SK-N-SH treated with all-trans-retinoic acid at 6 μM for 48 hours (cell line): ENCODE measurements around the gene MZB1.

Experiments used
- ATAC-seq: fragments of 200-7000 bp; cut with Tn5 transposase; 3 replicates; pipeline ENCODE4 v1.9.1; 2020; ENCODE audit warnings: mild to moderate bottlenecking, moderate library complexity
- BACH2 ChIP-seq: fragments of 250-450 bp; sonication (Bioruptor Pico); IDR thresholded peaks from 2 replicates; pipeline ENCODE4 v1.9.0; 2021; ENCODE audit warnings: mild to moderate bottlenecking, borderline replicate concordance
- CREB5 ChIP-seq: fragments of 250-450 bp; sonication (Bioruptor Pico); IDR thresholded peaks from 2 replicates; pipeline ENCODE4 v1.5.1; 2020; ENCODE audit warnings: low read depth, mild to moderate bottlenecking, moderate library complexity
- CSRNP3 ChIP-seq: fragments of 250-450 bp; sonication (Bioruptor Pico); IDR thresholded peaks from 2 replicates; pipeline ENCODE4 v1.5.1; 2021; ENCODE audit warnings: mild to moderate bottlenecking, moderate library complexity
- ESRRG ChIP-seq: fragments of 250-450 bp; sonication (Bioruptor Pico); IDR thresholded peaks from 2 replicates; pipeline ENCODE4 v1.6.1; 2021; ENCODE audit warnings: mild to moderate bottlenecking
- GLIS3 ChIP-seq: fragments of 250-450 bp; sonication (Bioruptor Pico); IDR thresholded peaks from 2 replicates; pipeline ENCODE4 v1.5.0; 2020; ENCODE audit warnings: mild to moderate bottlenecking, moderate library complexity
- ISL1 ChIP-seq: fragments of 250-450 bp; sonication (Bioruptor Pico); IDR thresholded peaks from 2 replicates; pipeline ENCODE4 v2.1.2; 2022; ENCODE audit warnings: mild to moderate bottlenecking, moderate library complexity
- OSR1 ChIP-seq: fragments of 250-450 bp; sonication (Bioruptor Pico); IDR thresholded peaks from 2 replicates; pipeline ENCODE4 v1.8.0; 2022; ENCODE audit warnings: moderate library complexity, mild to moderate bottlenecking, inconsistent platforms
- PATZ1 ChIP-seq: fragments of 250-450 bp; sonication (Bioruptor Pico); IDR thresholded peaks from 2 replicates; pipeline ENCODE4 v1.8.0; 2020; ENCODE audit warnings: mild to moderate bottlenecking, moderate library complexity, borderline replicate concordance
- POU6F1 ChIP-seq: fragments of 250-450 bp; sonication (Bioruptor Pico); IDR thresholded peaks from 2 replicates; pipeline ENCODE4 v1.8.0; 2021; ENCODE audit warnings: low read depth, mild to moderate bottlenecking, moderate library complexity, borderline replicate concordance
- PPARA ChIP-seq: fragments of 250-450 bp; sonication (Bioruptor Pico); IDR thresholded peaks from 2 replicates; pipeline ENCODE4 v1.5.0; 2020; ENCODE audit warnings: mild to moderate bottlenecking, borderline replicate concordance
- SNAI2 ChIP-seq: fragments of 250-450 bp; sonication (Bioruptor Pico); IDR thresholded peaks from 2 replicates; pipeline ENCODE4 v1.5.0; 2020; ENCODE audit warnings: mild to moderate bottlenecking, moderate library complexity
- TCF4 ChIP-seq: fragments of 250-450 bp; sonication (Bioruptor Pico); IDR thresholded peaks from 2 replicates; pipeline ENCODE4 v1.8.0; 2021; ENCODE audit warnings: mild to moderate bottlenecking, moderate library complexity, borderline replicate concordance
- TOX ChIP-seq: fragments of 250-450 bp; sonication (Bioruptor Pico); IDR thresholded peaks from 2 replicates; pipeline ENCODE4 v1.8.0; 2021; ENCODE audit warnings: mild to moderate bottlenecking, moderate library complexity, borderline replicate concordance
- TSHZ2 ChIP-seq: fragments of 250-450 bp; sonication (Bioruptor Pico); IDR thresholded peaks from 2 replicates; pipeline ENCODE4 v1.5.0; 2020; ENCODE audit warnings: mild to moderate bottlenecking, moderate library complexity
- ZFP30 ChIP-seq: fragments of 450-650 bp; formaldehyde crosslinking; IDR thresholded peaks from 2 replicates; pipeline ENCODE4 v1.5.0; 2022; ENCODE audit warnings: mild to moderate bottlenecking, moderate library complexity
- ZNF565 ChIP-seq: fragments of 450-650 bp; formaldehyde crosslinking; conservative IDR thresholded peaks from 2 replicates; pipeline ENCODE4 v1.5.0; 2020; ENCODE audit warnings: low read depth, mild to moderate bottlenecking, moderate library complexity
- ZNF8 ChIP-seq: fragments of 450-650 bp; formaldehyde crosslinking; IDR thresholded peaks from 2 replicates; pipeline ENCODE4 v1.5.0; 2020; ENCODE audit warnings: mild to moderate bottlenecking, moderate library complexity

MZB1 gene

GRCh38 chr5:139390639-139391569 is 1.2 kb upstream of the MZB1 start:
- no peak for ATAC-seq

GRCh38 chr5:139388198-139388821 is 1.4 kb downstream of the MZB1 start:
- TF ChIP-seq SNAI2, result no peak
- TF ChIP-seq OSR1, result no peak
- no peak for TF ChIP-seq ZNF8 (CRISPR knock-in tag)
- ATAC-seq, result no peak

More at GRCh38 chr5:139390639-139391569, 1.2 kb upstream of the MZB1 start:
- TF ChIP-seq OSR1 (no peak), CSRNP3 (CRISPR knock-in tag) (no peak), BACH2 (CRISPR knock-in tag) (no peak), ZFP30 (CRISPR knock-in tag) (no peak), TSHZ2 (CRISPR knock-in tag) (no peak), ESRRG (CRISPR knock-in tag) (no peak), ISL1 (CRISPR knock-in tag) (no peak), CREB5 (CRISPR knock-in tag) (no peak), POU6F1 (CRISPR knock-in tag) (no peak), ZNF565 (CRISPR knock-in tag) (no peak), TCF4 (CRISPR knock-in tag) (no peak), SNAI2 (no peak)

GRCh38 chr5:139387611-139388197 is 2.0 kb downstream of the MZB1 start:
- no peak for ATAC-seq
- TF ChIP-seq SNAI2 (no peak), CREB5 (CRISPR knock-in tag) (no peak), GLIS3 (CRISPR knock-in tag) (no peak), CSRNP3 (CRISPR knock-in tag) (no peak), PATZ1 (CRISPR knock-in tag) (no peak), ZNF565 (CRISPR knock-in tag) (no peak), TOX (CRISPR knock-in tag) (no peak), PPARA (CRISPR knock-in tag) (no peak), TCF4 (CRISPR knock-in tag) (no peak), ISL1 (CRISPR knock-in tag) (no peak), BACH2 (CRISPR knock-in tag) (no peak), ZFP30 (CRISPR knock-in tag) (no peak), OSR1 (no peak), TSHZ2 (CRISPR knock-in tag) (no peak), ESRRG (CRISPR knock-in tag) (no peak), ZNF8 (CRISPR knock-in tag) (no peak)
